HepG2 (cell line): ENCODE results near the gene FGFBP1. TPM values are rescaled to one million over a fixed set of nuclear protein-coding genes. Genes with fewer than 3 reads are reported as not detected.

Source experiments
- ATAC-seq: fragments of 200-7000 bp; cut with Tn5 transposase; 3 replicates; pipeline ENCODE4 v1.9.1; 2020; ENCODE audit warnings: mild to moderate bottlenecking, moderate library complexity
- BruUV-seq: library from RNA; stranded (reverse); fragments of 400-500 nt; replicated peaks from 2 replicates; lab custom pipeline; 2021; lab: Mats Ljungman, UMichigan
- CTCF ChIA-PET: fragments of 300-600 bp; formaldehyde crosslinking; extraction: SDS; loops from one replicate; lab custom pipeline; 2021; ENCODE audit warnings: low total read pairs, inconsistent platforms, low intra/inter-chr PET ratio; lab: Yijun Ruan, JAX
- POLR2A ChIA-PET: fragments of 350-600 bp; sonication (Branson Sonifier 250); formaldehyde crosslinking; loops from one replicate; lab custom pipeline; 2020; ENCODE audit warnings: antibody characterized with exemption, inconsistent platforms; lab: Yijun Ruan, JAX
- DNase-seq: peaks from one replicate; pipeline ENCODE4 v3.0.0-alpha.2; 2015; ENCODE audit warnings: low spot score
- FAIRE-seq: peaks from 3 replicates; lab custom pipeline; 2011; peaks lifted over from hg19 to GRCh38; lab: Jason Lieb, UNC
- H2AFZ ChIP-seq: one replicate; pipeline ENCODE4 v1.6.1; 2011; ENCODE audit warnings: low read length, inconsistent platforms
- H3K27ac ChIP-seq: fragments of 300-600 bp; 3 replicates; pipeline ENCODE4 v1.8.0; 2011; ENCODE audit warnings: mixed run types, mild to moderate bottlenecking, mixed read lengths, low read length, inconsistent platforms; ENCODE audit not compliant: insufficient read depth; ENCODE audit errors: extremely low read length
- H3K27me3 ChIP-seq, 2 experiments: fragments of 200-600 bp in 1 of 2; 2 replicates in 1 of 2; 3 replicates in 1 of 2; pipeline versions ENCODE4 v1.6.0 to v1.8.0; 2011; ENCODE audit warnings: low read length in 2 of 2, mild to moderate bottlenecking in 2 of 2, moderate library complexity in 2 of 2, inconsistent platforms in 1 of 2; ENCODE audit not compliant: insufficient read depth in 2 of 2, control insufficient read depth in 1 of 2
- H3K36me3 ChIP-seq, 2 experiments: fragments of 200-600 bp in 1 of 2; replicated peaks in 1 of 2; 2 replicates in 1 of 2; 3 replicates in 1 of 2; pipeline versions ENCODE4 v1.5.1 to v1.8.0; 2011; ENCODE audit warnings: low read length in 2 of 2, inconsistent platforms in 1 of 2; ENCODE audit not compliant: insufficient read depth in 2 of 2, control insufficient read depth in 1 of 2
- H3K4me1 ChIP-seq: 2 replicates; pipeline ENCODE4 v1.5.1; 2012; ENCODE audit warnings: low read length, inconsistent platforms; ENCODE audit not compliant: insufficient read depth
- H3K4me2 ChIP-seq: 2 replicates; pipeline ENCODE4 v1.6.0; 2011; ENCODE audit warnings: low read depth, low read length, inconsistent platforms
- H3K4me3 ChIP-seq, 3 experiments: fragments of 200-600 bp in 1 of 3; sonication (generic), shearing (Covaris generic) in 1 of 3; replicated peaks in 1 of 3; 2 replicates each; pipeline ENCODE4 v1.5.1; 2011 to 2016; ENCODE audit warnings: low read length in 3 of 3, inconsistent platforms in 2 of 3, low read depth in 2 of 3, mild to moderate bottlenecking in 2 of 3, control low read depth in 1 of 3, mixed read lengths in 1 of 3; ENCODE audit not compliant: insufficient read depth in 1 of 3
- H3K79me2 ChIP-seq: one replicate; pipeline ENCODE4 v1.6.1; 2011; ENCODE audit warnings: low read length, inconsistent platforms; ENCODE audit not compliant: insufficient read depth
- H3K9ac ChIP-seq: 2 replicates; pipeline ENCODE4 v1.6.0; 2011; ENCODE audit warnings: mild to moderate bottlenecking, low read depth, low read length, inconsistent platforms; ENCODE audit not compliant: insufficient read depth
- H3K9me3 ChIP-seq: 2 replicates; pipeline ENCODE4 v1.5.1; 2012; ENCODE audit warnings: mild to moderate bottlenecking, low read length
- H4K20me1 ChIP-seq: 2 replicates; pipeline ENCODE4 v1.6.0; 2011; ENCODE audit warnings: inconsistent platforms, mild to moderate bottlenecking, low read length, moderate library complexity; ENCODE audit not compliant: insufficient read depth
- ARID2 ChIP-seq: sonication (generic); formaldehyde crosslinking; IDR thresholded peaks from 2 replicates; pipeline ENCODE4 v1.8.1; 2022; ENCODE audit warnings: mild to moderate bottlenecking, missing genetic modification reagents, borderline replicate concordance
- ASH2L ChIP-seq: fragments of 300-600, 200-600 bp; sonication (generic); IDR thresholded peaks from 2 replicates; pipeline ENCODE4 v1.7.0; 2017; ENCODE audit warnings: low read depth, mild to moderate bottlenecking, moderate library complexity, mixed read lengths, low read length; ENCODE audit not compliant: insufficient read length
- CBX1 ChIP-seq: IDR thresholded peaks from one replicate; pipeline ENCODE4 v1.6.1; 2016; ENCODE audit warnings: antibody characterized with exemption, low read depth
- ETV5 ChIP-seq: IDR thresholded peaks from 2 replicates; pipeline ENCODE4 v1.6.1; 2018; ENCODE audit warnings: missing biosample characterization, missing genetic modification reagents, inconsistent platforms, borderline replicate concordance
- GPN1 ChIP-seq: sonication (generic); formaldehyde crosslinking; IDR thresholded peaks from 2 replicates; pipeline ENCODE4 v1.5.1; 2020; ENCODE audit warnings: missing genetic modification reagents, borderline replicate concordance
- TBL1XR1 ChIP-seq: fragments of 150-350 bp; IDR thresholded peaks from 2 replicates; pipeline ENCODE4 v1.6.1; 2014; ENCODE audit warnings: borderline replicate concordance, low read length; ENCODE audit not compliant: partially characterized antibody
- TEAD3 ChIP-seq: optimal IDR thresholded peaks from 2 replicates; pipeline ENCODE3; 2016; ENCODE audit warnings: borderline replicate concordance
- YEATS2 ChIP-seq: sonication (generic); formaldehyde crosslinking; IDR thresholded peaks from 2 replicates; pipeline ENCODE4 v1.4.0; 2020; ENCODE audit warnings: missing genetic modification reagents, borderline replicate concordance
- ZNF124 ChIP-seq: sonication (generic); formaldehyde crosslinking; IDR thresholded peaks from 2 replicates; pipeline ENCODE4 v1.4.0; 2020; ENCODE audit warnings: missing genetic modification reagents
- ZNF512 ChIP-seq: sonication (generic); formaldehyde crosslinking; IDR thresholded peaks from 2 replicates; pipeline ENCODE4 v1.4.0; 2020; ENCODE audit warnings: mild to moderate bottlenecking, missing genetic modification reagents
- ZNF563 ChIP-seq: sonication (generic); formaldehyde crosslinking; IDR thresholded peaks from 2 replicates; pipeline ENCODE4 v1.8.0; 2022; ENCODE audit warnings: mild to moderate bottlenecking, moderate library complexity, missing genetic modification reagents
- ZNF674 ChIP-seq: sonication (generic); formaldehyde crosslinking; IDR thresholded peaks from 2 replicates; pipeline ENCODE4 v1.5.0; 2020; ENCODE audit warnings: low read depth, mild to moderate bottlenecking, missing genetic modification reagents
- WGBS: methylation state at CpG from one replicate; pipeline ENCODE4 v1.1.6; 2017; ENCODE audit warnings: low lambda C conversion rate; 5-methylcytosine and 5-hydroxymethylcytosine counted together
- in situ Hi-C: cut with HindIII; loops from 2 replicates; pipeline ENCODE4 v1.10.0; 2017; ENCODE audit warnings: low pct_unique_long_range_greater_than_20kb; ENCODE audit not compliant: extremely low pct_ligation_motif_present
- intact Hi-C: fragments of 100-400 bp; cut with micrococcal nuclease; formaldehyde crosslinking; loops from one replicate; pipeline ENCODE4 v1.10.0; 2022; ENCODE audit not compliant: unreplicated experiment
- polyA plus RNA-seq, 8 experiments: library from polyadenylated mRNA; depleted of rRNA in 3 of 8; stranded (reverse) in 7 of 8; unstranded in 1 of 8; fragments of >200 nt; fragmentation: Illumina TruSeq in 4 of 8; extraction: Trizol in 4 of 8; gene quantifications; 2 replicates each; pipeline versions ENCODE4 v1.2.1 to v1.2.3, GENCODE V29; 2011 to 2016; ENCODE audit warnings: low read depth in 4 of 8, missing spikeins in 1 of 8, mixed read lengths in 1 of 8; ENCODE audit not compliant: insufficient read depth in 1 of 8
- total RNA-seq, 5 experiments: library from RNA; depleted of rRNA; stranded (reverse); fragments of >200 nt; fragmentation: Illumina TruSeq; extraction: Trizol; gene quantifications; 2 replicates each; pipeline ENCODE4 v1.2.3, GENCODE V29; 2016; ENCODE audit warnings: low read depth in 1 of 5

The FGFBP1 gene
- total and polyA plus RNA-seq, 2 of the 13 experiments (the other 11 are each of a cell fraction or from before 2014, with no cell fraction given) = not detected

- no peak for TF ChIP-seq CBX1
These were observed 36.5 kb downstream of the FGFBP1 start (continued) for GRCh38 chr4:15901998-15902397.

GRCh38 chr4:15901007-15901406, 37.5 kb downstream of the FGFBP1 start:
- H3K4me1 ChIP-seq = no peaks in the 10 kb centered on the region
- no peaks in the 10 kb centered on the region for H4K20me1 ChIP-seq
- no peak overlapping the region for H3K4me3 ChIP-seq
- in situ Hi-C loops (no loop called here), intact Hi-C loops (no loop called here)
- FAIRE-seq (no peak), DNase-seq (no peak), ATAC-seq (no peak)
- WGBS = 0% methylated on average over 3 of the region's 3 CpGs
- TF ChIP-seq GPN1 (CRISPR knock-in tag) = no peak
- no peak for TF ChIP-seq ZNF124 (CRISPR knock-in tag)
- TF ChIP-seq ARID2 (CRISPR knock-in tag) = no peak
- no peak for TF ChIP-seq TEAD3 (CRISPR knock-in tag)
- TF ChIP-seq ZNF512 = no peak
- no peak for TF ChIP-seq ZNF563 (CRISPR knock-in tag)
- no peak for TF ChIP-seq ZNF674
- TF ChIP-seq YEATS2 (CRISPR knock-in tag) = no peak
- TF ChIP-seq ASH2L = no peak
- no peak for TF ChIP-seq TBL1XR1
- no peak for TF ChIP-seq ETV5
- H3K27me3 ChIP-seq = no peaks in the 10 kb centered on the region
- H2AFZ ChIP-seq = no peak overlapping the region
- BruUV-seq = no TSS peak
- no peak overlapping the region for H3K4me2 ChIP-seq
- H3K9ac ChIP-seq = no peak overlapping the region
- ChIA-PET POLR2A (no interaction called here), CTCF (no interaction called here)
- no peaks in the 10 kb centered on the region for H3K36me3 ChIP-seq
- no peak overlapping the region for H3K27ac ChIP-seq
- H3K79me2 ChIP-seq = no peaks in the 10 kb centered on the region
- no peaks in the 10 kb centered on the region for H3K9me3 ChIP-seq
